Measurements from ENCODE around the gene OVCH1. TPM values are rescaled to one million over a fixed set of nuclear protein-coding genes. Genes with fewer than 3 reads are reported as not detected.
"Not testable (repeated sequence)": the region's sequence is repeated elsewhere in the genome, so short reads cannot be mapped to it uniquely, and the experiment has no call there.

The OVCH1 gene
- total RNA-seq, 1 donor from 2014 or later, result 0.25 TPM

DNA sequence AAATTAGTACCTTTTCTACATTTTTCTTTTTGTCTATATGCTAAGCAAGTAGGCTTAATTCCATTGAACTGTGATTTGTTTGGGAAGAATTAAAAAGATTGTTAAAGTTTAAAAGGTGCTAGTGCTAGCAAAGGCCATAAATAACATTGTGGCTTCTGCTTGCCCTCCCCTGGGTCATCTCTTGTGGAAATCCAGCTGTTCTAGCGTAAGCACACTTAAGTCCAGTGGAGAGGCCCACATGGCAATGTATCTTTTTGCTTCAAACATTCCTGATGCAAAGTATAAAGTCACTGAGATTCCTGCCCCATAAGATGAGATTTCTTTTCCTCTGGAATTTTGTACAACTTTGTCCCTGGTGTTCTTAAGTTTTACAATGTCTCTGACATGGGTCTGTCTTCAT lies 102.1 kb downstream of the OVCH1 start:
- no peaks in the 10 kb centered on the region for H3K36me3 ChIP-seq
- no peak for TF ChIP-seq POLR2AphosphoS5 (IDR thresholded peaks at IDR 0.05; ENCODE audit: insufficient read depth in 1 of 2, low read depth in 1 of 2)
- TF ChIP-seq, protein P1, sequence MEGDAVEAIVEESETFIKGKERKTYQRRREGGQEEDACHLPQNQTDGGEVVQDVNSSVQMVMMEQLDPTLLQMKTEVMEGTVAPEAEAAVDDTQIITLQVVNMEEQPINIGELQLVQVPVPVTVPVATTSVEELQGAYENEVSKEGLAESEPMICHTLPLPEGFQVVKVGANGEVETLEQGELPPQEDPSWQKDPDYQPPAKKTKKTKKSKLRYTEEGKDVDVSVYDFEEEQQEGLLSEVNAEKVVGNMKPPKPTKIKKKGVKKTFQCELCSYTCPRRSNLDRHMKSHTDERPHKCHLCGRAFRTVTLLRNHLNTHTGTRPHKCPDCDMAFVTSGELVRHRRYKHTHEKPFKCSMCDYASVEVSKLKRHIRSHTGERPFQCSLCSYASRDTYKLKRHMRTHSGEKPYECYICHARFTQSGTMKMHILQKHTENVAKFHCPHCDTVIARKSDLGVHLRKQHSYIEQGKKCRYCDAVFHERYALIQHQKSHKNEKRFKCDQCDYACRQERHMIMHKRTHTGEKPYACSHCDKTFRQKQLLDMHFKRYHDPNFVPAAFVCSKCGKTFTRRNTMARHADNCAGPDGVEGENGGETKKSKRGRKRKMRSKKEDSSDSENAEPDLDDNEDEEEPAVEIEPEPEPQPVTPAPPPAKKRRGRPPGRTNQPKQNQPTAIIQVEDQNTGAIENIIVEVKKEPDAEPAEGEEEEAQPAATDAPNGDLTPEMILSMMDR (IDR thresholded peaks at IDR 0.05), result no peak
- no peak for TF ChIP-seq POLR2A (IDR thresholded peaks at IDR 0.05)
- intact Hi-C loops (cut with DNase I), result no loop called here

DNA sequence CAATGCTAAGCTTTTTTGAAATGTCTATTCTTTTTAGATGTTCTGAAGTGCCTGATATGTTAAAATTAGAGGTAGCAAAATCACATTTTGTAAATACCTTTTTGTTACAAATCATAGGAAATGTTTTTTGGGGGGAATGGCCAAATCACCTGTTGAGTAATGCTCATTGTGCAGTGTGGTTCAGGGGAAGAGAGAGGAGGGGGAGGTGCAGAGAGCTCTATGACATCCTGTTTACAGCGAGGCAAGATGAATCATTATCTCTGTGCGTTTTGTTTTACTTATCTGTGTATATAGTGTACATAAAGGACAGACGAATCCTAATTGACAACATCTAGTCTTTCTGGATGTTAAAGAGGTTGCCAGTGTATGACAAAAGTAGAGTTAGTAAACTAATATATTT lies 107.1 kb downstream of the OVCH1 start:
- H3K27me3 ChIP-seq; H3K36me3 ChIP-seq; intact Hi-C loops (cut with DNase I); DNase-seq (ENCODE audit: extremely low spot score in 2 of 2); H3K4me3 ChIP-seq; H3K4me1 ChIP-seq; H3K27ac ChIP-seq; H3K9me3 ChIP-seq: not testable (repeated sequence)

More for the DNA sequence above, 102.1 kb downstream of the OVCH1 start:
- DNase-seq (ENCODE audit: extremely low spot score in 2 of 2), result no peak
- Histone ChIP-seq H3K4me1 (no peaks in the 10 kb centered on the region), H3K4me3 (no peak overlapping the region), H3K9me3 (no peaks in the 10 kb centered on the region), H3K27ac (no peak overlapping the region), H3K27me3 (no peaks in the 10 kb centered on the region)

DNA sequence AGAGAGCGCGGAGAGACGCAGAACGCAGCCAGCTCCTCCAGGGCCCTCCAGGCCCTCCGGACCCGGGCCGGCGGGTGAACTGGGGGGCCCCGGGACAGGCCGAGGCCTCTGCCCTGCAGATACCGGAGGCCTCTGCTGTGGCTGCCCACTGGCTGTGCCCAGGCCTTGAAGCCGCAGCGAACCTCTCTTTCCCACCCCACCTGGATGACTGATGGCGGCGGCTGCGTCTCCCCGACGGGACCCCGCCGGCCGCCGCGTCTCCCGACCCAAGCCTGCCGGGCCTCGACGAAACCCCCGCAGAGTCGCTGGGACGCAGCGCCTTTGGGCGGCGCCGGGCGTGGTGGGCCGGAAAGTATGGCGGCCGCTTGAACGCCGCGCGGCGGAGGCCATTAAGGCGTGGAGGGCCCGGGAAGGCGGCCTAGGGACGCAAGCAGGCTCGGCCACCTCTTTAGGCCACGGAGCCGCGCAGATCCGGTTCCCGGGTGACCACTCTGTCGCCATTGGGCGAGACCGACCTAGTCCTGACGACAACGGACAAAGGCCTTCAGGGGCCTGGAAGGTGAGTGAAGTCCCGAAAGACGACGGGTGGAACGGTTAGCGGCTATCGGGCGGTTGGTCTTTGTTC lies 108.1 kb downstream of the OVCH1 start:
- Histone ChIP-seq H3K9me3 (no peaks in the 10 kb centered on the region), H3K27ac (no peak overlapping the region)
- intact Hi-C loops (cut with DNase I), result no loop called here

DNA sequence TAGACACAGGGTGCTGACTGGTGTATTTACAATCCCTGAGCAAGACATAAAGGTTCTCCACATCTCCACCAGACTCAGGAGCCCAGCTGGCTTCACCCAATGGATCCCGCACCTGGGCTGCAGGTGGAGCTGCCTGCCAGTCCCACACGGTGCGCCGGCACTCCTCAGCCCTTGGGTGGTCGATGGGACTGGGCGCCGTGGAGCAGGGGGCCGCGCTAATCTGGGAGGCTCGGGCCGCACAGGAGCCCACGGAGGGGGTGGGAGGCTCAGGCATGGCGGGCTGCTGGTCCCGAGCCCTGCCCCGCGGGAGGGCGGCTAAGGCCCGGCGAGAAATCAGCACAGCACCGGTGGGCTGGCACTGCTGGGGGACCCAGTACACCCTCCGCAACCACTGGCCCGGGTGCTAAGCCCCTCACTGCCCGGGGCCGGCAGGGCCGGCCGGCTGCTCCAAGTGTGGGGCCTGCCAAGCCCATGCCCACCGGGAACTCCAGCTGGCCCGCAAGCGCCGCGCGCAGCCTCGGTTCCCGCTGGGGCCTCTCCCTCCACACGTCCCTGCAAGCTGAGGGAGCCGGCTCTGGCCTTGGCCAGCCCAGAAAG lies 111.3 kb downstream of the OVCH1 start:
- H3K27me3 ChIP-seq; intact Hi-C loops (cut with DNase I); H3K4me1 ChIP-seq; H3K4me3 ChIP-seq; H3K36me3 ChIP-seq; DNase-seq (ENCODE audit: extremely low spot score in 2 of 2); H3K27ac ChIP-seq; H3K9me3 ChIP-seq: not testable (repeated sequence)

More for the DNA sequence above, 108.1 kb downstream of the OVCH1 start:
- Histone ChIP-seq H3K4me3 (no peak overlapping the region), H3K27me3 (no peaks in the 10 kb centered on the region), H3K36me3 (no peaks in the 10 kb centered on the region), H3K4me1 (no peaks in the 10 kb centered on the region)
- DNase-seq (ENCODE audit: extremely low spot score in 2 of 2), result no peak
- TF ChIP-seq POLR2AphosphoS5 (IDR thresholded peaks at IDR 0.05; ENCODE audit: insufficient read depth in 1 of 2, low read depth in 1 of 2) (no peak), POLR2A (IDR thresholded peaks at IDR 0.05) (no peak)
- TF ChIP-seq, protein P1 (IDR thresholded peaks at IDR 0.05), result no peak

DNA sequence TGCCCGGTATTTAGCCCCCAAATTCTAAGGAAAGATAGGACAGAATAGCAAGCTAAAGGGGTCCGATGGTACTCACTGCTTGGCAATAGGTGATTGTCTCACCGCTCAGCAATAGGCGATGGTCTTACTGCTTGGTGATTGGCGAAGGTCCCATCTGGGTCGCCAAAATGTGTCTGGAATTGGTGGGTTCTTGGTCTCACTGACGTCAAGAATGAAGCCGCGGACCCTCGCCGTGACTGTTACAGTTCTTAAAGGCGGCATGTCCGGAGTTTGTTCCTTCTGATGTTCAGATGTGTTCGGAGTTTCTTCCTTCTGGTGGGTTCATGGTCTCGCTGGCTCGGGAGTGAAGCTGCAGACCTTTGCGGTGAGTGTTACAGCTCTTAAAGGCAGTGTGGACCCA lies 112.3 kb downstream of the OVCH1 start:
- DNase-seq (ENCODE audit: extremely low spot score in 2 of 2); intact Hi-C loops (cut with DNase I); H3K27me3 ChIP-seq; H3K9me3 ChIP-seq; H3K27ac ChIP-seq; H3K4me3 ChIP-seq; H3K4me1 ChIP-seq; H3K36me3 ChIP-seq: not testable (repeated sequence)

DNA sequence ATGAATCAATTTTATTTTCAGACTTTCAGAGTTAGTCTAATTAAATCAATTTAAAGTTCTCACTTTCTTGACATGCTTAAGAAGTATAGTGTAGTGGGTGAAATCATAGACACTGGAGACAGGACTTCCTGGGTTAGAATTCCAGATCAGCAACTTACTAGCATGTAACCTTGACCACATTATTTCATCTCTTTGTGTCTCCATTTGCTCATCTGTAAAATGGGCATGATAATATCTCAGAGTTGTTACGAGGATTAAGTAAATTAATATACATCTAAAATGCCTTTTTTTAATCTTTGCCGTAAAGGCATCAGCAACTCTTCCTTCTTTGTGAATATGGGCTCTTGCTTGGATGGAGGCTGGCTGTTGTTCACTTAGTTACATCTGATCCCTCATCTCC lies 115.2 kb downstream of the OVCH1 start:
- H3K4me3 ChIP-seq, result no peak overlapping the region
- H3K27me3 ChIP-seq, result no peaks in the 10 kb centered on the region
- no peaks in the 10 kb centered on the region for H3K36me3 ChIP-seq
- H3K9me3 ChIP-seq, result no peaks in the 10 kb centered on the region
- no peak for DNase-seq (ENCODE audit: extremely low spot score in 2 of 2)
- peaks cover 25% of the 10 kb centered on the region for H3K4me1 ChIP-seq
- intact Hi-C loops (cut with DNase I), result no loop called here
- TF ChIP-seq POLR2AphosphoS5 (IDR thresholded peaks at IDR 0.05; ENCODE audit: insufficient read depth in 1 of 2, low read depth in 1 of 2), result no peak
- TF ChIP-seq POLR2A (IDR thresholded peaks at IDR 0.05), result no peak
- TF ChIP-seq, protein P1 (IDR thresholded peaks at IDR 0.05), result no peak
- H3K27ac ChIP-seq, result no peak overlapping the region
